H1 (cell line): ENCODE data around the gene PTPA. TPM values are rescaled to one million over a fixed set of nuclear protein-coding genes. Genes with fewer than 3 reads are reported as not detected.

Experiments used
- CTCF ChIA-PET: fragments of 300-600 bp; sonication (Branson Sonifier 250); formaldehyde crosslinking; loops from one replicate; lab custom pipeline; 2021; ENCODE audit not compliant: partially characterized antibody; lab: Charles Lee
- POLR2A ChIA-PET: fragments of 300-600 bp; sonication (Branson Sonifier 250); formaldehyde crosslinking; loops from one replicate; lab custom pipeline; 2021; ENCODE audit warnings: inconsistent platforms; ENCODE audit not compliant: partially characterized antibody; lab: Charles Lee
- DNase-seq, 2 experiments: peaks; one replicate each; pipeline versions ENCODE4 v3.0.0 to v3.0.0-alpha.2; 2010 to 2022; ENCODE audit warnings: low spot score in 2 of 2, low read depth in 1 of 2, mixed read lengths in 1 of 2
- FAIRE-seq: peaks from 2 replicates; lab custom pipeline; 2011; peaks lifted over from hg19 to GRCh38; lab: Jason Lieb, UNC
- H2AFZ ChIP-seq: 2 replicates; pipeline ENCODE4 v1.8.1; 2012; ENCODE audit warnings: low read length, inconsistent platforms
- H2AK5ac ChIP-seq: 2 replicates; pipeline ENCODE4 v1.6.1; 2013; ENCODE audit warnings: low read depth, low read length
- H2BK120ac ChIP-seq: replicated peaks from 2 replicates; pipeline ENCODE3; 2013; ENCODE audit warnings: low read depth, low read length, inconsistent platforms
- H2BK12ac ChIP-seq: 2 replicates; pipeline ENCODE4 v1.6.1; 2013; ENCODE audit warnings: low read depth, low read length
- H2BK15ac ChIP-seq: 2 replicates; pipeline ENCODE4 v1.6.1; 2013; ENCODE audit warnings: low read length
- H2BK20ac ChIP-seq: 2 replicates; pipeline ENCODE4 v1.6.1; 2013; ENCODE audit warnings: low read length
- H2BK5ac ChIP-seq: 2 replicates; pipeline ENCODE4 v1.6.1; 2013; ENCODE audit warnings: low read depth, low read length
- H3K14ac ChIP-seq: 2 replicates; pipeline ENCODE4 v1.6.1; 2013; ENCODE audit warnings: inconsistent platforms; ENCODE audit not compliant: insufficient read length
- H3K18ac ChIP-seq: 2 replicates; pipeline ENCODE4 v1.6.1; 2013; ENCODE audit warnings: low read length; ENCODE audit errors: extremely low read depth
- H3K23ac ChIP-seq: 2 replicates; pipeline ENCODE4 v1.6.1; 2013; ENCODE audit warnings: inconsistent platforms; ENCODE audit not compliant: insufficient read length
- H3K23me2 ChIP-seq: 2 replicates; pipeline ENCODE4 v1.6.1; 2013; ENCODE audit warnings: low read depth, low read length
- H3K27ac ChIP-seq: 2 replicates; pipeline ENCODE4 v1.6.1; 2011; ENCODE audit warnings: low read depth, low read length, inconsistent platforms
- H3K27me3 ChIP-seq, 4 experiments: replicated peaks in 1 of 4; 1 replicate in 1 of 4; 2 replicates in 3 of 4; pipeline versions ENCODE4 v1.6.1 to v1.8.1; 2011 to 2013; ENCODE audit warnings: low read length in 3 of 4, mild to moderate bottlenecking in 3 of 4, inconsistent platforms in 2 of 4, mixed read lengths in 2 of 4, moderate library complexity in 1 of 4; ENCODE audit not compliant: control insufficient read depth in 3 of 4, insufficient read depth in 3 of 4; ENCODE audit errors: extremely low read depth in 1 of 4
- H3K36me3 ChIP-seq, 4 experiments: 2 replicates each; pipeline versions ENCODE4 v1.6.1 to v1.8.1; 2011 to 2013; ENCODE audit warnings: mild to moderate bottlenecking in 4 of 4, low read length in 3 of 4, moderate library complexity in 2 of 4, control low read depth in 1 of 4, inconsistent platforms in 1 of 4; ENCODE audit not compliant: insufficient read depth in 4 of 4, control insufficient read depth in 2 of 4
- H3K4ac ChIP-seq: replicated peaks from 2 replicates; pipeline ENCODE3; 2013; ENCODE audit warnings: low read length, low read depth, mixed read lengths, inconsistent platforms; ENCODE audit not compliant: insufficient read length
- H3K4me1 ChIP-seq, 4 experiments: replicated peaks in 1 of 4; 1 replicate in 1 of 4; 2 replicates in 3 of 4; pipeline versions ENCODE4 v1.6.1 to v1.8.1; 2011 to 2013; ENCODE audit warnings: low read length in 3 of 4, inconsistent platforms in 2 of 4, mixed read lengths in 1 of 4; ENCODE audit not compliant: insufficient read depth in 4 of 4, control insufficient read depth in 3 of 4
- H3K4me2 ChIP-seq, 2 experiments: 2 replicates each; pipeline versions ENCODE4 v1.6.1 to v1.8.1; 2011 to 2013; ENCODE audit warnings: low read depth in 2 of 2, low read length in 2 of 2, control low read depth in 1 of 2, inconsistent platforms in 1 of 2, mild to moderate bottlenecking in 1 of 2; ENCODE audit not compliant: insufficient read depth in 1 of 2
- H3K4me3 ChIP-seq, 4 experiments: fragments of 200-600, 300-600 bp in 1 of 4; sonication (generic), shearing (Covaris generic), sonication (Bioruptor Twin) in 1 of 4; 2 replicates each; pipeline versions ENCODE4 v1.5.1 to v1.8.1; 2011 to 2016; ENCODE audit warnings: low read length in 4 of 4, low read depth in 3 of 4, control low read depth in 2 of 4, inconsistent platforms in 2 of 4, mild to moderate bottlenecking in 2 of 4, mixed read lengths in 1 of 4, moderate library complexity in 1 of 4; ENCODE audit not compliant: insufficient read depth in 2 of 4; ENCODE audit errors: extremely low read depth in 1 of 4
- H3K56ac ChIP-seq: replicated peaks from 2 replicates; pipeline ENCODE3; 2013; ENCODE audit warnings: low read depth, mild to moderate bottlenecking, mixed read lengths, low read length, inconsistent platforms; ENCODE audit not compliant: insufficient read length
- H3K79me1 ChIP-seq: 2 replicates; pipeline ENCODE4 v1.6.1; 2013; ENCODE audit warnings: low read depth, low read length, control low read depth
- H3K79me2 ChIP-seq, 2 experiments: 2 replicates each; pipeline versions ENCODE4 v1.6.1 to v1.8.1; 2012 to 2013; ENCODE audit warnings: low read length in 2 of 2, mild to moderate bottlenecking in 2 of 2, inconsistent platforms in 1 of 2; ENCODE audit not compliant: insufficient read depth in 2 of 2, control insufficient read depth in 1 of 2
- H3K9ac ChIP-seq, 4 experiments: replicated peaks in 1 of 4; 1 replicate in 1 of 4; 2 replicates in 3 of 4; pipeline versions ENCODE4 v1.6.1 to v1.8.1; 2011 to 2013; ENCODE audit warnings: low read depth in 3 of 4, low read length in 3 of 4, control low read depth in 2 of 4, mild to moderate bottlenecking in 2 of 4, moderate library complexity in 2 of 4, inconsistent platforms in 1 of 4; ENCODE audit errors: extremely low read depth in 1 of 4
- H3K9me3 ChIP-seq, 2 experiments: 2 replicates each; pipeline versions ENCODE4 v1.6.1 to v1.8.1; 2012 to 2013; ENCODE audit warnings: mild to moderate bottlenecking in 2 of 2, moderate library complexity in 2 of 2, control low read depth in 1 of 2, inconsistent platforms in 1 of 2, low read depth in 1 of 2, low read length in 1 of 2, mixed read lengths in 1 of 2; ENCODE audit not compliant: insufficient read depth in 2 of 2
- H4K20me1 ChIP-seq, 2 experiments: replicated peaks in 1 of 2; 2 replicates each; pipeline versions ENCODE3 to v1.8.1; 2011 to 2013; ENCODE audit warnings: inconsistent platforms in 2 of 2, low read length in 2 of 2, mild to moderate bottlenecking in 1 of 2; ENCODE audit not compliant: insufficient read depth in 2 of 2, control insufficient read depth in 1 of 2
- H4K5ac ChIP-seq: 2 replicates; pipeline ENCODE4 v1.6.1; 2013; ENCODE audit warnings: low read length, low read depth, mixed read lengths, inconsistent platforms; ENCODE audit not compliant: insufficient read length
- H4K8ac ChIP-seq: 2 replicates; pipeline ENCODE4 v1.8.0; 2013; ENCODE audit warnings: mild to moderate bottlenecking, moderate library complexity, low read length, inconsistent platforms; ENCODE audit not compliant: insufficient read depth; ENCODE audit errors: extremely low read depth
- H4K91ac ChIP-seq: replicated peaks from 2 replicates; pipeline ENCODE3; 2013; ENCODE audit warnings: low read length, mixed read lengths, inconsistent platforms; ENCODE audit not compliant: insufficient read length
- ASH2L ChIP-seq: fragments of 200-600, 300-600 bp; sonication (generic); IDR thresholded peaks from one replicate; pipeline ENCODE4 v1.7.1; 2017; ENCODE audit warnings: low read length
- CEBPB ChIP-seq: IDR thresholded peaks from 2 replicates; pipeline ENCODE4 v1.6.1; 2012; ENCODE audit warnings: low read depth, low read length
- GTF2F1 ChIP-seq: IDR thresholded peaks from 2 replicates; pipeline ENCODE4 v1.6.1; 2012; ENCODE audit warnings: low read depth, low read length, improper control_type of control experiment, borderline replicate concordance
- RXRA ChIP-seq: IDR thresholded peaks from 2 replicates; pipeline ENCODE4 v1.6.1; 2011; ENCODE audit warnings: low read depth, mild to moderate bottlenecking, low read length, moderate library complexity; ENCODE audit not compliant: insufficient read depth
- WGBS, 2 experiments: shearing (Covaris generic) in 1 of 2; methylation state at CpG; one replicate each; pipeline versions ENCODE4 v1.1.6 to v1.1.7; 2013 to 2015; ENCODE audit warnings: low lambda C conversion rate in 2 of 2, mixed read lengths in 2 of 2, inconsistent platforms in 1 of 2, low coverage in 1 of 2, missing lambda C conversion rate in 1 of 2; ENCODE audit not compliant: insufficient replicate concordance in 2 of 2, insufficient coverage in 1 of 2, insufficient read length in 1 of 2; ENCODE audit errors: extremely low coverage in 1 of 2, missing lambda C conversion rate in 1 of 2; 5-methylcytosine and 5-hydroxymethylcytosine counted together
- polyA plus RNA-seq, 7 experiments: library from polyadenylated mRNA; depleted of rRNA in 3 of 7; stranded (reverse) in 5 of 7; unstranded in 2 of 7; fragments of >200 nt in 5 of 7; fragments of 200-250 nt in 2 of 7; gene quantifications; 1 replicate in 5 of 7; 2 replicates in 1 of 7; 4 replicates in 1 of 7; pipeline versions ENCODE4 v1.2.1 to v1.2.3, GENCODE V29; 2011 to 2013; ENCODE audit warnings: missing spikeins in 2 of 7, mixed read lengths in 2 of 7
- total RNA-seq: library from RNA; stranded (reverse); fragmentation: NEBNext Ultra II Directional; extraction: Animal tissue kit (Norgen Biotek cat#: 25700); gene quantifications from 2 replicates; pipeline ENCODE4 v1.2.1, GENCODE V29; 2021
- TF ChIP-seq, protein P1 (sequence below): IDR thresholded peaks from 2 replicates; pipeline ENCODE4 v1.6.1; 2011; ENCODE audit warnings: low read length, improper control_type of control experiment

Gene PTPA
- total and polyA plus RNA-seq, 2 of the 8 experiments (the other 6 are each of a cell fraction or from before 2014, with no cell fraction given): 114 to 145 TPM

DNA sequence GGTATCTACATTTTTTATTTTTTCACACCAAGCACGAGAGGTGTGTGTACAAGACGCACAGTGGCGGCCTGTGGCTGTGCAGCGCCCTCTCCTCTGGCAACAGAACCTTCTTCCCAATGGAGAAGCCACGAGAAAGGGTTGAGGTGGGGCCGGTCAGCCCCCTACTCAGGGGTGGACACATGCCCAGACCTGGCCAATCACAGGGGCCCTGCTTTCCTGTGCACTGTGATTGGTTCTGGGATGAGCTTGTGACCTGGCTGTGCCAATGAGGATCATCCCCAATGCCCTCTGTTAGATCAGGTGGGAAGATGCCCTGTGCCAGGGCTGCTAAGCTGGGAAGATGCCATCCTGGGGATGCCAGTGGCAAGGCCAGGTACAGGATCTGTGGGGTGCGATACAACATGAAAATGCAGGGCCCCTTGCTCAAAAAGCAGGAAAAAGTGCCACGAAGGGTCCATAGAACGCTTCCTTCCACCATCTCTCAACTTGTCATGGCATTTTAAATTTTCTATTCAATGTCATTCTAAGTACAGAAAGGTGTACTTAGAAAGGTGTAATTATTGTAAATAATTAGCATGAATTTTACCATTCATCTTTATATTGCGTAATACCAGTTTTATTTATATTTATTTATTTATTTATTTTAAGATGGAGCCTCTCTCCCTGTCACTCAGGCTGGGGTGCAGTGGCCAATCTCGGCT lies 51.4 kb downstream of the PTPA start:
- peaks cover 0 to 2% of the 10 kb centered on the region in 2 experiments for H4K20me1 ChIP-seq
- 0 out of 2 replicates have a peak overlapping the region, but pooled peaks have one; percentile 60 for H2BK12ac ChIP-seq
- H3K27ac ChIP-seq: no peak overlapping the region
- no peaks in the 10 kb centered on the region for H3K27me3 ChIP-seq
- H3K4me3 ChIP-seq: no peak overlapping the region
- no peak overlapping the region for H2AK5ac ChIP-seq
- no peaks in the 10 kb centered on the region for H3K36me3 ChIP-seq
- H3K23me2 ChIP-seq: 0 out of 2 replicates have a peak, but pooled peaks cover 2% of the 10 kb centered on the region
- POLR2A ChIA-PET: interaction anchor here (0.6 to 4.8 kb wide), 4 partner anchors 9 to 21 kb away, joined by 3 to 21 read pairs (median 4); partner anchors contain the start of gene IER5L
- FAIRE-seq: no peak
- H3K9me3 ChIP-seq: no peaks in the 10 kb centered on the region
- CTCF ChIA-PET: interaction anchor here (1.2 to 36.8 kb wide), 4 partner anchors 10 to 120 kb away, joined by 3 to 831 read pairs (median 418); partner anchors contain the start of gene IER5L
- H3K9ac ChIP-seq: no peak overlapping the region
- no peaks in the 10 kb centered on the region for H3K79me1 ChIP-seq
- no peak for DNase-seq
- H3K79me2 ChIP-seq: no peaks in the 10 kb centered on the region
- H3K14ac ChIP-seq: no peak overlapping the region
- H4K91ac ChIP-seq: no peak overlapping the region
- H3K4me1 ChIP-seq: peaks cover 5 to 14% (median 9%) of the 10 kb centered on the region in 4 experiments; a peak in 6 of 7 replicates
- no peak overlapping the region for H3K4ac ChIP-seq
- H2BK20ac ChIP-seq: no peak overlapping the region
- H2AFZ ChIP-seq: no peak overlapping the region
- no peak overlapping the region for H2BK5ac ChIP-seq
- H3K23ac ChIP-seq: no peak overlapping the region
- H3K18ac ChIP-seq: no peak overlapping the region
- H4K5ac ChIP-seq: no peak overlapping the region
- no peak overlapping the region for H3K4me2 ChIP-seq
- no peak overlapping the region for H3K56ac ChIP-seq
- TF ChIP-seq RXRA (no peak), GTF2F1 (no peak), ASH2L (no peak), CEBPB (peak; percentile 80; the same call in 1 of the 2 replicates)
- TF ChIP-seq, protein P1, sequence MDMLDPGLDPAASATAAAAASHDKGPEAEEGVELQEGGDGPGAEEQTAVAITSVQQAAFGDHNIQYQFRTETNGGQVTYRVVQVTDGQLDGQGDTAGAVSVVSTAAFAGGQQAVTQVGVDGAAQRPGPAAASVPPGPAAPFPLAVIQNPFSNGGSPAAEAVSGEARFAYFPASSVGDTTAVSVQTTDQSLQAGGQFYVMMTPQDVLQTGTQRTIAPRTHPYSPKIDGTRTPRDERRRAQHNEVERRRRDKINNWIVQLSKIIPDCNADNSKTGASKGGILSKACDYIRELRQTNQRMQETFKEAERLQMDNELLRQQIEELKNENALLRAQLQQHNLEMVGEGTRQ: peak; percentile 74
- TF ChIP-seq, all 59 proteins: peak for 2
- WGBS, 2 experiments: 92% methylated on average over 11 of the region's 11 CpGs; no CpG with 5 or more reads in 1 of the 2 experiments
- Histone ChIP-seq H2BK15ac (no peak overlapping the region), H4K8ac (no peak overlapping the region), H2BK120ac (no peak overlapping the region)
